ENCODE measurements around the gene ZSCAN22. TPM values are rescaled to one million over a fixed set of nuclear protein-coding genes. Genes with fewer than 3 reads are reported as not detected.
A peak's percentile ranks its signal among the peaks of the same experiment; 100 is the strongest.

The ZSCAN22 gene
- total RNA-seq, 1 donor from 2014 or later, result 1.5 TPM

- H3K36me3 Mint-ChIP-seq, result peaks cover 22% of the 10 kb centered on the region
- H3K36me3 ChIP-seq, result no peaks in the 10 kb centered on the region
Observed at GRCh38 chr19:58334691-58335249, 8.0 kb downstream of the ZSCAN22 start.

GRCh38 chr19:58335630-58336029, 8.8 kb downstream of the ZSCAN22 start:
- H3K9ac ChIP-seq, result no peak overlapping the region
- H3K4me3 Mint-ChIP-seq, result no peak overlapping the region

More at GRCh38 chr19:58334691-58335249, 8.0 kb downstream of the ZSCAN22 start:
- no peak for DNase-seq (ENCODE audit: low spot score)
- Mint-ChIP-seq H3K9me3 (no peaks in the 10 kb centered on the region), H3K4me1 (peaks cover 2% of the 10 kb centered on the region), H3K27me3 (ENCODE audit: insufficient read depth, low read depth) (peaks cover 3% of the 10 kb centered on the region), H3K4me3 (no peak overlapping the region), H3K27ac (peak overlapping the region; percentile 60)
- Histone ChIP-seq H3K9ac (no peak overlapping the region), H3K4me2 (no peak overlapping the region), H4K20me1 (ENCODE audit: low read depth) (no peaks in the 10 kb centered on the region), H2AFZ (replicated peaks) (no peak overlapping the region), H3K79me2 (ENCODE audit: low read depth) (no peaks in the 10 kb centered on the region), H3K9me3 (ENCODE audit: low read depth) (no peaks in the 10 kb centered on the region), H3K27me3 (no peaks in the 10 kb centered on the region), H3K4me3 (no peak overlapping the region), H3F3A (ENCODE audit: low read depth) (no peaks in the 10 kb centered on the region), H3K4me1 (no peaks in the 10 kb centered on the region), H3K27ac (no peak overlapping the region)
- no peak for TF ChIP-seq CTCF (IDR thresholded peaks at IDR 0.05)

GRCh38 chr19:58336216-58336615, 9.4 kb downstream of the ZSCAN22 start:
- TF ChIP-seq EZH2 (IDR thresholded peaks at IDR 0.05), result no peak
- Mint-ChIP-seq H3K36me3 (peaks cover 27% of the 10 kb centered on the region), H3K27ac (no peak overlapping the region)

More at GRCh38 chr19:58335630-58336029, 8.8 kb downstream of the ZSCAN22 start:
- Mint-ChIP-seq H3K27me3 (ENCODE audit: insufficient read depth, low read depth) (peaks cover 4% of the 10 kb centered on the region), H3K36me3 (peaks cover 26% of the 10 kb centered on the region), H3K4me1 (no peaks in the 10 kb centered on the region), H3K27ac (no peak overlapping the region), H3K9me3 (no peaks in the 10 kb centered on the region)
- no peaks in the 10 kb centered on the region for H3K27me3 ChIP-seq
- no peaks in the 10 kb centered on the region for H3F3A ChIP-seq (ENCODE audit: low read depth)
- no peak overlapping the region for H3K27ac ChIP-seq
- no peaks in the 10 kb centered on the region for H3K36me3 ChIP-seq
- H3K4me1 ChIP-seq, result no peaks in the 10 kb centered on the region
- H3K4me2 ChIP-seq, result no peak overlapping the region
- DNase-seq (ENCODE audit: low spot score), result no peak
- H3K79me2 ChIP-seq (ENCODE audit: low read depth), result no peaks in the 10 kb centered on the region
- no peak overlapping the region for H3K4me3 ChIP-seq
- TF ChIP-seq EZH2 (IDR thresholded peaks at IDR 0.05) (no peak), EZH2phosphoT487 (IDR thresholded peaks at IDR 0.05) (no peak), CTCF (IDR thresholded peaks at IDR 0.05) (no peak)
- H2AFZ ChIP-seq (replicated peaks), result no peak overlapping the region
- no peaks in the 10 kb centered on the region for H3K9me3 ChIP-seq (ENCODE audit: low read depth)
- H4K20me1 ChIP-seq (ENCODE audit: low read depth), result no peaks in the 10 kb centered on the region

GRCh38 chr19:58336820-58337219, 10.0 kb downstream of the ZSCAN22 start:
- no peak for TF ChIP-seq EZH2phosphoT487 (IDR thresholded peaks at IDR 0.05)
- no peaks in the 10 kb centered on the region for H4K20me1 ChIP-seq (ENCODE audit: low read depth)
- H3K4me2 ChIP-seq, result no peak overlapping the region
- H3K9me3 ChIP-seq (ENCODE audit: low read depth), result no peaks in the 10 kb centered on the region
- H3K27me3 Mint-ChIP-seq (ENCODE audit: insufficient read depth, low read depth), result peaks cover 4% of the 10 kb centered on the region
- no peak overlapping the region for H2AFZ ChIP-seq (replicated peaks)
- H3K79me2 ChIP-seq (ENCODE audit: low read depth), result no peaks in the 10 kb centered on the region
- H3K36me3 ChIP-seq, result no peaks in the 10 kb centered on the region
- H3F3A ChIP-seq (ENCODE audit: low read depth), result no peaks in the 10 kb centered on the region
- no peak overlapping the region for H3K27ac ChIP-seq
- no peaks in the 10 kb centered on the region for H3K4me1 Mint-ChIP-seq
- no peaks in the 10 kb centered on the region for H3K9me3 Mint-ChIP-seq
- no peak overlapping the region for H3K4me3 Mint-ChIP-seq
- no peaks in the 10 kb centered on the region for H3K27me3 ChIP-seq
- no peak overlapping the region for H3K9ac ChIP-seq
- peaks cover 30% of the 10 kb centered on the region for H3K36me3 Mint-ChIP-seq
- no peaks in the 10 kb centered on the region for H3K4me1 ChIP-seq
- H3K27ac Mint-ChIP-seq, result no peak overlapping the region
- H3K4me3 ChIP-seq, result no peak overlapping the region
- DNase-seq (ENCODE audit: low spot score), result no peak

More at GRCh38 chr19:58336216-58336615, 9.4 kb downstream of the ZSCAN22 start:
- Histone ChIP-seq H3K4me1 (no peaks in the 10 kb centered on the region), H3K4me2 (no peak overlapping the region), H3K36me3 (no peaks in the 10 kb centered on the region), H3K9ac (no peak overlapping the region), H3K79me2 (ENCODE audit: low read depth) (no peaks in the 10 kb centered on the region), H4K20me1 (ENCODE audit: low read depth) (no peaks in the 10 kb centered on the region), H3K9me3 (ENCODE audit: low read depth) (no peaks in the 10 kb centered on the region), H3K27me3 (no peaks in the 10 kb centered on the region), H2AFZ (replicated peaks) (no peak overlapping the region), H3F3A (ENCODE audit: low read depth) (no peaks in the 10 kb centered on the region), H3K27ac (no peak overlapping the region), H3K4me3 (no peak overlapping the region)
- H3K4me1 Mint-ChIP-seq, result no peaks in the 10 kb centered on the region
- no peaks in the 10 kb centered on the region for H3K9me3 Mint-ChIP-seq
- no peak overlapping the region for H3K4me3 Mint-ChIP-seq
- H3K27me3 Mint-ChIP-seq (ENCODE audit: insufficient read depth, low read depth), result peaks cover 4% of the 10 kb centered on the region
- DNase-seq (ENCODE audit: low spot score), result no peak
